ENCODE results near the gene CMTM5. TPM values are rescaled to one million over a fixed set of nuclear protein-coding genes. Genes with fewer than 3 reads are reported as not detected.

CMTM5 gene
- total RNA-seq, 1 experiment from 2014 or later = 0.24 TPM

DNA sequence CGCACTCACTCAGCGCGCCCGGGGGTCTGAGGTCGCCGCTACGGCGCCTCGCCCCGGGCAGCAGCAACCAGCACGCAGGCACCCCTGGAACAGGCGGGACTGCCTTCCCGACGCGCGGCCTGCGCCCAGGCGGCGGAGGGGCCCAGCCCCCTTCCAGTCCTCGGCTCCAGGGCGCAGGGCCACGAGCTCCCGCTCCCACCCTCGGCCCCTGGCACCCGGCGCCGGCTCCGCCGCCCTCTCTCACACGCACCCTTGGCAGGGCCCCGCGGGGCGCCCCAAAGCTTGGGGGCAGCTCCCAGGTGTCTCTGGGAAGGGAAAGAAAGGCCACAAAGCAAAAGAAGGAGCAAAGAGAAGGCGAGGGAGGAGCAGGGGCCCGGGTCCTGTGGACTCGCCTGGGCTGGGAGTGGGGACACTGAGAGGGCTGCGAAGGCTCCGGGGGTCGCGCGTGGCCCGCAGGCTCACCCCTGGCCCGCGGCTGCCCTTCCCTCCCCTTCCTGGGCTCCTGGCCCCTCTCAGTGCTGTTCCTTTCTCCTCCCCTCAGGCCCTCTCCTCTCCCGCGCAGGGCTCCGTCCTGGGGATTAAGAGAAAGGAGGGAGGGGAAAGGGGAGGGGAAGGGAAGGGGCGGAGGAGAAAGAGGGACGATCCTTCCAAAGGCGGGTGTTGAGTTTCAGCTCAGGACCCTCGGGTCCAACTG, 11.0 kb upstream of the CMTM5 start (continued):
- TF ChIP-seq MXD4 (CRISPR knock-in tag; IDR thresholded peaks at IDR 0.05; ENCODE audit: borderline replicate concordance) = no peak
- no peak for TF ChIP-seq TP53 (CRISPR knock-in tag; IDR thresholded peaks at IDR 0.05)
- 0 out of 2 replicates have a peak, but pooled peaks have one; percentile 22 for TF ChIP-seq ETV6 (CRISPR knock-in tag; IDR thresholded peaks at IDR 0.05)
- TF ChIP-seq AFF4 (CRISPR knock-in tag; IDR thresholded peaks at IDR 0.05; ENCODE audit: borderline replicate concordance) = no peak
- no peak for TF ChIP-seq HMGA2 (CRISPR knock-in tag; IDR thresholded peaks at IDR 0.05)
- no peak for TF ChIP-seq ZNF396 (CRISPR knock-in tag; IDR thresholded peaks at IDR 0.05; ENCODE audit: borderline replicate concordance)
- TF ChIP-seq ZNF671 (CRISPR knock-in tag; IDR thresholded peaks at IDR 0.05) = no peak
- TF ChIP-seq, protein P1, sequence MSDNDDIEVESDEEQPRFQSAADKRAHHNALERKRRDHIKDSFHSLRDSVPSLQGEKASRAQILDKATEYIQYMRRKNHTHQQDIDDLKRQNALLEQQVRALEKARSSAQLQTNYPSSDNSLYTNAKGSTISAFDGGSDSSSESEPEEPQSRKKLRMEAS (CRISPR knock-in tag; IDR thresholded peaks at IDR 0.05) = no peak
- no peak for TF ChIP-seq ZNF512 (CRISPR knock-in tag; IDR thresholded peaks at IDR 0.05; ENCODE audit: borderline replicate concordance)
- no peak for TF ChIP-seq ZSCAN18 (CRISPR knock-in tag; IDR thresholded peaks at IDR 0.05)
- peak; percentile 54; the same call in 1 of the 2 replicates for TF ChIP-seq RELA (CRISPR knock-in tag; IDR thresholded peaks at IDR 0.05; ENCODE audit: borderline replicate concordance)

GRCh38 chr14:23366426-23366921, 10.4 kb upstream of the CMTM5 start:
- Mint-ChIP-seq H3K9me3 (no peaks in the 10 kb centered on the region), H3K27ac (peak overlapping the region; percentile 75), H3K4me3 (peak overlapping the region; percentile 71), H3K27me3 (ENCODE audit: low read depth) (peaks cover 51% of the 10 kb centered on the region), H3K36me3 (0 out of 2 replicates have a peak, but pooled peaks cover 2% of the 10 kb centered on the region), H3K4me1 (peaks cover 27% of the 10 kb centered on the region)
- peak; percentile 51; the same call in 1 of the 2 replicates for TF ChIP-seq E2F5 (CRISPR knock-in tag; IDR thresholded peaks at IDR 0.05)
- no peak for TF ChIP-seq JUN (CRISPR knock-in tag; IDR thresholded peaks at IDR 0.05)
- 0 out of 2 replicates have a peak, but pooled peaks have one; percentile 31 for TF ChIP-seq FOXP1 (CRISPR knock-in tag; IDR thresholded peaks at IDR 0.05; ENCODE audit: borderline replicate concordance)
- DNase-seq (ENCODE audit: low spot score) (peak; percentile 93), ATAC-seq (peak; percentile 63)
- ChIA-PET POLR2A (interaction anchor here (1.0 to 2.2 kb wide), 8 partner anchors 8 to 183 kb away, joined by 3 to 12 read pairs (median 6); partner anchors contain the start of genes PABPN1, SLC22A17 and SLC7A8), CTCF (interaction anchor here (0.7 to 9.1 kb wide), 15 partner anchors 10 to 298 kb away, joined by 3 to 82 read pairs (median 6); partner anchors contain the start of genes CMTM5, PABPN1 and SLC22A17)

All from WTC11 (cell line).